Muscle of leg (tissue), 11 donors: ENCODE results near the gene TBC1D3I. TPM values are rescaled to one million over a fixed set of nuclear protein-coding genes. Genes with fewer than 3 reads are reported as not detected.
"Not testable (repeated sequence)": the region's sequence is repeated elsewhere in the genome, so short reads cannot be mapped to it uniquely, and the experiment has no call there.

Source experiments
- DNase-seq: peaks from one replicate; pipeline ENCODE4 v3.0.0; 2013
- H3K27ac ChIP-seq: one replicate; pipeline ENCODE4 v1.5.1; 2013; ENCODE audit warnings: mild to moderate bottlenecking, low read length, control low read depth
- H3K27me3 ChIP-seq: one replicate; pipeline ENCODE4 v1.6.1; 2013; ENCODE audit warnings: low read length; ENCODE audit not compliant: control insufficient read depth, insufficient read depth
- H3K36me3 ChIP-seq: one replicate; pipeline ENCODE4 v1.6.1; 2013; ENCODE audit warnings: low read length; ENCODE audit not compliant: control insufficient read depth, insufficient read depth
- H3K4me1 ChIP-seq: one replicate; pipeline ENCODE4 v1.6.1; 2013; ENCODE audit warnings: low read length; ENCODE audit not compliant: control insufficient read depth, insufficient read depth
- H3K4me3 ChIP-seq: one replicate; pipeline ENCODE4 v1.5.1; 2013; ENCODE audit warnings: low read length, control low read depth
- H3K9me3 ChIP-seq: replicated peaks from 2 replicates; pipeline ENCODE4 v1.6.1; 2013; ENCODE audit warnings: low read depth, low read length; ENCODE audit not compliant: control insufficient read depth
- WGBS: methylation state at CpG from one replicate; pipeline ENCODE4 v1.1.5; 2013; ENCODE audit warnings: missing lambda C conversion rate; ENCODE audit not compliant: insufficient coverage; 5-methylcytosine and 5-hydroxymethylcytosine counted together
- polyA plus RNA-seq, 8 donors: library from polyadenylated mRNA; unstranded; fragments of 120-200 nt; gene quantifications; one replicate each; pipeline versions ENCODE4 v1.2.1 to v1.2.3, GENCODE V29; 2013; ENCODE audit warnings: inconsistent platforms in 1 of 8, low replicate concordance in 1 of 8; ENCODE audit not compliant: insufficient read length in 8 of 8, insufficient read depth in 1 of 8
- total RNA-seq: library from RNA; stranded (reverse); fragments of 120-200 nt; gene quantifications from one replicate; pipeline ENCODE4 v1.2.4, GENCODE V29; 2013

TBC1D3I gene
- total and polyA plus RNA-seq, 9 donors, result 0.09 to 3.0 (median 1.1) TPM; not detected in 2

- H3K4me3 ChIP-seq, H3K9me3 ChIP-seq, DNase-seq, H3K27ac ChIP-seq, H3K27me3 ChIP-seq, H3K4me1 ChIP-seq, H3K36me3 ChIP-seq: not testable (repeated sequence)
- WGBS, result no CpG with 5 or more reads among the region's 1 CpG
These were observed 57.9 kb downstream of the TBC1D3I start for GRCh38 chr17:36206486-36206821.

- H3K27me3 ChIP-seq, result no peaks in the 10 kb centered on the region
- H3K36me3 ChIP-seq, result no peaks in the 10 kb centered on the region
- H3K9me3 ChIP-seq, result no peaks in the 10 kb centered on the region
- no peak for DNase-seq
- H3K27ac ChIP-seq, result no peak overlapping the region
- H3K4me3 ChIP-seq, result no peak overlapping the region
- WGBS, result 71% methylated on average over 2 of the region's 4 CpGs
- no peaks in the 10 kb centered on the region for H3K4me1 ChIP-seq
These were observed 58.5 kb downstream of the TBC1D3I start for GRCh38 chr17:36205637-36206485.

- no peaks in the 10 kb centered on the region for H3K27me3 ChIP-seq
- WGBS, result no CpG with 5 or more reads among the region's 7 CpGs
- H3K4me1 ChIP-seq, result no peaks in the 10 kb centered on the region
- no peaks in the 10 kb centered on the region for H3K9me3 ChIP-seq
- H3K27ac ChIP-seq, result no peak overlapping the region
- no peaks in the 10 kb centered on the region for H3K36me3 ChIP-seq
- no peak for DNase-seq
- H3K4me3 ChIP-seq, result no peak overlapping the region
These were observed 59.5 kb downstream of the TBC1D3I start for GRCh38 chr17:36204724-36205500.

Other genes starting within 250 kb of the TBC1D3I start
- not detected for gene CCL23, start 246.6 kb downstream of the TBC1D3I start, total RNA-seq
- under 1 TPM in 1 of 8 donors, not detected in 7; 1.00 TPM for gene CCL23, start 246.6 kb downstream of the TBC1D3I start, polyA plus RNA-seq
- not detected for gene CCL18, start 200.3 kb downstream of the TBC1D3I start, total RNA-seq
- gene CCL18, start 200.3 kb downstream of the TBC1D3I start, polyA plus RNA-seq, result under 1 TPM in 3 of 8 donors, not detected in 5; 0.23 to 0.62 (median 0.23) TPM
- gene CCL3, start 174.4 kb downstream of the TBC1D3I start, total RNA-seq, result 7.7 TPM
- gene CCL3, start 174.4 kb downstream of the TBC1D3I start, polyA plus RNA-seq, result 10 to 100 TPM in 1 of 8 donors, 1 to 10 TPM in 7; 2.4 to 11.8 (median 5.4) TPM
- gene CCL4, start 160.7 kb downstream of the TBC1D3I start, total RNA-seq, result 3.5 TPM
- 1 to 10 TPM; 1.1 to 7.7 (median 2.2) TPM for gene CCL4, start 160.7 kb downstream of the TBC1D3I start, polyA plus RNA-seq
- 4.4 TPM for gene TBC1D3B, start 87.9 kb downstream of the TBC1D3I start, total RNA-seq
- 10 to 100 TPM in 3 of 8 donors, 1 to 10 TPM in 5; 3.9 to 16.7 (median 7.7) TPM for gene TBC1D3B, start 87.9 kb downstream of the TBC1D3I start, polyA plus RNA-seq
- 2.0 TPM for gene CCL3L1, start 67.8 kb downstream of the TBC1D3I start, total RNA-seq
- gene CCL3L1, start 67.8 kb downstream of the TBC1D3I start, polyA plus RNA-seq, result 1 to 10 TPM in 6 of 8 donors, under 1 TPM in 1, not detected in 1; 0.74 to 7.9 (median 1.3) TPM
- 3.7 TPM for gene CCL4L2, start 53.5 kb downstream of the TBC1D3I start, total RNA-seq
- gene CCL4L2, start 53.5 kb downstream of the TBC1D3I start, polyA plus RNA-seq, result 10 to 100 TPM in 1 of 8 donors, 1 to 10 TPM in 5, under 1 TPM in 1, not detected in 1; 0.88 to 13.6 (median 2.7) TPM
- not detected for gene TBC1D3G, start 59.3 kb upstream of the TBC1D3I start, total RNA-seq
- gene TBC1D3G, start 59.3 kb upstream of the TBC1D3I start, polyA plus RNA-seq, result not detected
- gene TBC1D3H, start 123.9 kb upstream of the TBC1D3I start, total RNA-seq, result not detected
- not detected for gene TBC1D3H, start 123.9 kb upstream of the TBC1D3I start, polyA plus RNA-seq
- 51.0 TPM for gene ZNHIT3, start 222.1 kb upstream of the TBC1D3I start, total RNA-seq
- gene ZNHIT3, start 222.1 kb upstream of the TBC1D3I start, polyA plus RNA-seq, result 10 to 100 TPM; 49.4 to 66.5 (median 57.4) TPM